T follicular helper cell (primary cell): ENCODE measurements around the gene PABPN1L.

ENCODE experiments used
- DNase-seq: peaks from one replicate; pipeline ENCODE4 v3.0.0-alpha.2; 2020; ENCODE audit warnings: low read depth

PABPN1L gene

DNA sequence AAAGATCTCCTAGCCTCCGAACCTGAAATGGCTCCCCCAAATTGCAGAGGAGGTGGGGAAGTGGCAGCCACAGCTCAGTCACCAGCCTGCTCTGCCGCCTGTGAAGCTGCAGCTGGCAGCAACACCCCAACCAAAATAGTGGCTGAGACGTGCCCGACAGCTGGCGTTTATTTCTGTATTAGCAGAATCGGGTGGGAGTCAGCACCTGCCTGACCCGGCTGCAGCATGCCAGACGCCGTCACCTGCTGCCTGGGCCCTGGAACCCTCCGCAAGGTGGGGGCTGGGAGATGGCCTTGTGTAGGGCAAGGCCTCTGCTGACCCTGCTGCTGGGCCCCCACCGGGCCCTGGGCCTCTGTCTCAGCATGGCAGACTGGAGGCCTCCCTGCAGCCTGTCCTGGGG lies 17.5 kb upstream of the PABPN1L start:
- DNase-seq: no peak

- DNase-seq: no peak
These were observed 16.8 kb upstream of the PABPN1L start for GRCh38 chr16:88883117-88883895.

DNA sequence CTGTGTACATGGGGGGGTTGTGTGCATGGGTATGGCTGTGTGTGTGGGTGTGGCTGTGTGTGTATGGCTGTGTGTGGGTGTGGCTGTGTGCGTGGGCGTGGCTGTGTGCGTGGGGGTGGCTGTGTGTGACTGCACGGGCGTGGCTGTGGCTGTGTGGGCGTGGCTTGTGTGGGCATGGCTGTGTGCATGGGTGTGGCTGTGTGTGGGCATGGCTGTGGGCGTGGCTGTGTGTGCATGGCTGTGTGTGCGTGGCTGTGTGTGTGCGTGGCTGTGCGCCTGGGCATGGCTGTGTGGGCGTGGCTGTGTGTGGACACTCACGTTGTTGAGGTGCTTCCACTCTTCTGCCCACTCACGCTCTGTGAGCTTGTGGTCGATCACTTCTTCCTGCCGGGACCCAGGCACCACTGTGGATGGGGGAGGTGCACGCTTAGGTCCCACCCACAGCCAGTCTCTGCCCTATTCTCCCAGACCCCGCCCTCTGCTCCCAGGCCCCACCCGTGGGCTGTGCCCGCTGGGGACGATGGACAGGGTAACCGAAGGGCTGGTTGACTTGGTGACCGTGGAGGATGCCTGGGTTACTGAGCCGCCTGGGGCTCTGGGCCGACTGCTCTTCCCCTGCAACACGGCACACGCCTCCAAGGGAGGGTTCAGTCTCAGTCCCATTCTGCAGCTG lies 16.0 kb upstream of the PABPN1L start:
- no peak for DNase-seq

- DNase-seq: no peak
These were observed 15.4 kb upstream of the PABPN1L start for GRCh38 chr16:88881675-88882357.

- DNase-seq: no peak
These were observed 14.7 kb upstream of the PABPN1L start for GRCh38 chr16:88881007-88881615.

- DNase-seq: no peak
These were observed 14.0 kb upstream of the PABPN1L start for GRCh38 chr16:88880226-88881006.

- DNase-seq: no peak
These were observed 13.3 kb upstream of the PABPN1L start for GRCh38 chr16:88879788-88880055.

GRCh38 chr16:88878967-88879787 lies 12.7 kb upstream of the PABPN1L start:
- DNase-seq: no peak

DNA sequence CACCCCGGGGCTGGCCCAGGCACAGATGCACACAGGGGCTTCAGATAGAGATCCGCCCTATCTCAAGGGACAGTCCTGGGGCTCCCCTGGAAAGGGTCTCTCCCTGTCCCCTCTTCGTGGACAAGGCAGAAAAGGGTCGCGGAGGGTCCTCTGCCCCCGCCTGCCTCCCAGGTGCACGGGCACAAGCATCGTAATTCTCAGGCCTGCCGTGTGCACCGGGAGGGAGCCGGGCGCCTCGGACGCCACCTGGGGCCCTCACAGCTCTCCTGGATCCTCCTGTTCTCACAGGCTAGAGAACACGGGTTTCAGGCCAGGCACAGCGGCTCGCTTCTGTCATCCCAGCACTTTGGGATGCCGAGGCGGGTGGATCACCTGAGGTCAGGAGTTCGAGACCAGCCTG lies 11.9 kb upstream of the PABPN1L start:
- DNase-seq: no peak

DNA sequence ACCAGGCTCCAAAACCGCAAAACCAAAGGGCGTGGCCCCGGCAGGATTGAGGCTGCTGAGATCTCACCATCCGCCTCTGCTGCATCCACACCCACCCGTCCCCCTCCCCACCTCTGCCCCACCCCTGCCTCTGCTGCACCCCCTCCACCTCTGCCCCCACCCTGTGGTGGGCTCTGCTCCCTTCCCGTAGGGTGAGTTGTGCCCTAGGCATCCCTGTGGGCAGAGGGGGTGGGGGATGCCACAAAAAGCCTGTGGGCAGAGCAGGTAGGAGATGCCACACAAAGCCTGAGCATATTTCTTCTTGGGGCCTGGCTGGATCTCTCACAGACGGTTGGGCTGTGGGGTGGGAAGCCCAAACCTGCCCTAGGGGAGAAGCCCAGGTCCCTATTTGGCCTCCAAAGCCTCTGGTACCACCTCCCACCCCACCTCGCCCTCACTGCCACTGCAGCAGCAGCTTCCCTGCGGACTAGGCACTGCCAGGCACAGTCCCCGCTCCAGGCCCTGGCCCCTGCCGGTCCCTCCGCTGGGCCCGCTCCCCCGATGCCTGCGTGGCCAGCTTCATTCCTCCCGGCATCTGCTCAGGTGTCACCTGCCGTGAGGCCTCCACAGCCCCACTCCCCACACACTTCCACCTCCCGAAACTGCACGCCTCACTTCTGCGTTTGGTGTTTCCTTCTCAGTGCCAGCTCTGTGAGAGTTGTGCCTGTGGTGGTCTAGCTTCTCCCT lies 11.3 kb upstream of the PABPN1L start:
- DNase-seq: no peak

DNA sequence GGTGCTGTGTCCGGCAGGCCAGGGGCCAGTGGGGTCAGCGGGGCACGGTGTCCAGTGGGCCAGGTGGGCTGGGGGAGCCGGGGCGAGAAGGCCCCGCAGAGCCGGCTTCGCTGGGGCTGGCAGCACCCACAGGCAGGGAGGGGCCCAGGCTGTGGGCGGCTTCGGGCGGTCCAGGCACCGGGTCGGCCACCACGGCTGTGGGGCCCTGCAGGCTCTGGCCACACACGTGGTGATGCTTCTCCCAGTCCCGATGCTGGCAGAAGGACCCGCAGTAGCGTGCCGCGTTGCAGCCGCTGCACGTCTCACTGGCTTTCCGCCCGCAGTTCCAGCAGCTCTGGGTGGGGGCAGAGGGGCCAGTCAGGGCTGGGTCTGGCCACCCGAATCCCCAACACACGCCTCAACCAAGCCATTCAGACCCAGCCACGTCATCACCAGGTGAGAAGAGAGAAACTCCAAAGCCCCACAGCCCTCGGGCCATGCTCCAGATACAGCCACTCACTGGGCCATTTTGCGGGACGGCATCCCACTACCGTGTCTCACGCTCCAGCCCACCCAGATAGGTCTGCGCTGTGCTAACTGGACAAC lies 10.6 kb upstream of the PABPN1L start:
- DNase-seq: no peak

DNA sequence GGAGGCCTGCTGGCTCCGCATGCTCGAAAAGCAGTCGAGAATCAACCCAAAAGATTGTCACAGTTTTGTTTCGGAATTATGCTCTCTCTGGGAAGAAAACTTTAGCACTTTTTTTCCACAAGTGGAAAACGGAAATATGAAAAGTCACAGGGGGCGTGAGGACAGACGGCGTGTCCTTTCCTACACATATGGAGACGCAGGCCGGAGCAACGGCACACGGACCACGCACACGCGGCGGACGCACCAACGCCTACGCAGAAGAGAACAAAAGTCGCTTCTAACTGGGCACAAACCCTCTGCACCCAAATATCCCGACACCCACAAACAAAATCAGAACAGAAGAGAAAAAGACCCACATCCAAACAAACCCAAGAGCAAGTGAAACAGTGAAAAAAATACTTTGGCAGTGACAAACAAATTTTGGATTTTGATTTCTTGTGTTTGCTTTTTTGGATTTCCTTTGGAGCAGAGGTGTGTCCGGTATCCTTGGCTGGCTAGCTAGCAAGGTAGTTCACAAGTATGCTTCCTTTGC lies 9.3 kb upstream of the PABPN1L start:
- DNase-seq: no peak

DNA sequence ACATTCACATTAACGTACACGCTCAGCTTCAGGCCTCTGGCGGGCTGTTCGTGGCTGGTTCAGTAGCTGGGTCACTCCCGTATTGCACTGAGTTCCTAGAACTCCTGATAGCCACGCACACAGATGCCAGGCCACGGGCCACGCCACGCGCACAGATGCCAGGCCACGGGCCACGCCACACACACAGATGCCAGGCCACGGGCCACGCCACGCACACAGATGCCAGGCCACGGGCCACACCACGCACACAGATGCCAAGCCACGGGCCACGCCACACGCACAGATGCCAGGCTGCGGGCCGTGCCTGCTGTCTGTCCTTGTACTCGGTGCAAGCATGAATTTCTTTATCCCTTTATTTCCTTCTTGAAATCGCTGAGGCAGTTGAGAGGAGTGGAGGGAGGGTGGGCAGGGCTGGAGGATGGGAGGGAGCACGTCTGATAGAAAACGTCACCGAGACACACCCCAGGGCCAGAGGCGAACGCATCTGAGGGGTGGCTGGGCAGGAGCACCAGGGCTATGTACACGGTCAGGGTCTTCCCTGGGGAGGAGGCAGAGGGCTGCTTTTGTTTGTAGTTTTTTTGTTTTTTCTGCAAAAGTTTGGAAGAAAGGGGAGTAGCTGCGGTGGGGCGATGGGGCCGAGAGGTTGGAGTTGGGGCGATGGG lies 8.6 kb upstream of the PABPN1L start:
- no peak for DNase-seq

- no peak for DNase-seq
These were observed 6.3 kb upstream of the PABPN1L start for GRCh38 chr16:88872650-88873331.

GRCh38 chr16:88871730-88872416 lies 5.4 kb upstream of the PABPN1L start:
- DNase-seq: no peak

DNA sequence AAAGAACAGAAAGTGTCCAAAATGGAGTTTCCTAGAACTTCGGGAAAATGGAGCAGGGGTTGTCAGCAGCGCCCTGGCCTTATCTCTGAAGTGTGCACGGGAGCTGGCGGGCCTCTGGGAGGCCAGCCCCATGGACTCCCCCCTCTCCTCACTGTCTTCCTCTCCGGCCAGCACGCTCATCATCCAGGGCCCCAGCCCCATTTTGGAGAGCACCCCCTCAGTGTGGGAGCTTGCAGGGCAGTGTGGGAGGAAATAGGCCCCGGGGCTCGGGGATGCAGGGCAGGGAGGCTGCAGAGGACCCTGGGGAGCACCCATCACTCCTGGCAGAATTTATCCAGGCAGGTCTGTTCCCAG lies 4.9 kb upstream of the PABPN1L start:
- no peak for DNase-seq

DNA sequence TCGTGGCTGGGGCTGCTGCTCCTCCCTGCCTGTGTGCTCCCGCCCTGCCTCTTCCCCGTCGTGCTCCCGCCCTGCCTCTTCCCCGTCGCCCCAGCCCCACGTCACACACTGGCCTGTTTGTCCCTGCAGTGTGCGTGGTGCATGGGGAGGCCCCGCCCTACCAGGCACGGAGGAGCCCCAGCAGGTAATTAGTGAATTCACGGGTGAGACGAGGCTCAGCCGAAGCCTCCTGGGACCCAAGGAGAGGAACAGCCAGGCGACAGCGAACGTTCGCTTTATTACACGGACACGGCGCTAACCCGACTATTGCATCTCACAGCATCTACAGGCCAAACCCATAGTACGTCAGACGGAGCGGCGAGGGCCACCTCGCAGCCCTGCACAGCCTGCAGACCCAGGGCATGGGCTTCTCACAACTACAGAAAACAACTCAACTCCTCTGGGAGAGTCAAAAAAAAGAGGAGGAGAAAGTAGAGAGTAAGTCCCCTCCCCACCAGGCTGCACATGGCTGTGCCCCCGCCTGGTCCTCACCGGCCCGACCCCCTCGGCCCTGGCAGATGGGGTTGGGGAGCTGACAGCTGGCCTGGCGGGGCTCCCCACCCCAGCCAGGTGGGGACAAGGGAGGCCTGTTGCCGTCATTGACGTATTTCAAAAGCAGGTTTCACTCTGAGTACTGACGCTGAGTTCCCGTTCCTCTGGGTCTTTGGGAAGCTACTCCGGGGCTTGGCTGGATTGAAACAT lies 4.3 kb upstream of the PABPN1L start:
- DNase-seq: no peak

DNA sequence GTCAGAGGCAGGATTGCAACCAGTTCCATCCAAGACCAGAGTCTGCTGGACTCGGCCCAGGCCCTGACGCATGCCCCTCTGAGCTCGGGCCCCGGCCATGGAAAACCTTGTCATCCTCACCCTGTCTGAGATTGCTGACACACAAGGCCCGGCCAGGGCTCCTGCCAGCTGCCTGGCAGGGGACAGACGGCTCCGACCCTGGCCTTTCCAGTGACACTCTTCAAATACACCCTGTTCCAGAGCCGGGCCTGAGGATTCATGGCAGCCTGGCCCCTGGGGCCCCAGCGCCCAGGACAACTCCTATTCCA lies 3.2 kb upstream of the PABPN1L start:
- no peak for DNase-seq
